PFSK-1 (cell line): Measurements from ENCODE around the gene EBNA1BP2.

Experiments used
- FOXP2 ChIP-seq: optimal IDR thresholded peaks from 2 replicates; pipeline ENCODE3; 2011; ENCODE audit warnings: borderline replicate concordance, control low read depth, inconsistent platforms; ENCODE audit not compliant: insufficient read depth; ENCODE audit errors: extremely low read length, extremely low read depth
- POLR2AphosphoS5 ChIP-seq: IDR thresholded peaks from 2 replicates; pipeline ENCODE4 v1.6.1; 2012; ENCODE audit warnings: low read depth, mild to moderate bottlenecking, control low read depth, low read length, moderate library complexity
- TF ChIP-seq, protein P1 (sequence below), 2 experiments: IDR thresholded peaks; 2 replicates each; pipeline versions ENCODE4 v1.6.1 to v1.8.0; 2011 to 2012; ENCODE audit warnings: low read depth in 2 of 2, low read length in 2 of 2, control low read depth in 1 of 2, inconsistent platforms in 1 of 2, mild to moderate bottlenecking in 1 of 2, moderate library complexity in 1 of 2; ENCODE audit not compliant: insufficient read depth in 1 of 2

DNA sequence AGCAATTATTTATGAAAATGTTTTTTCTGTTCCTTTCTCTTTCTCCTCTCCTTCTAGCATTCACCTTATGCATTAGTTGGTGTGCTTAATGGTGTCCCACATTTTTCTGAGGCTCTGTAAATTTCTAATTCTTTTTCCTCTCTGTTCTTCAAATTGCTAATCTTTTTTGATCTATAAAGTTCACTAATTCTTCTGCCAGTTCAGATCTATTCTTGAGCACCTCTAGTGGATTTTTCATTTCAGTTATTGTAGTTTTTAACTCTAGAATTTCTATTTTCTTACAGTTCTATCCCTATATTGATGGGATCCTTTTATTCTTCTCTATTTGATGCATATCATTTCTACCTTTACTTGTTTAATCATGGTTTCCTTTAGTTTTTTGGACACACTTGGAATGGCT lies 22.4 kb upstream of the EBNA1BP2 start:
- no peak for TF ChIP-seq POLR2AphosphoS5
- TF ChIP-seq, protein P1, sequence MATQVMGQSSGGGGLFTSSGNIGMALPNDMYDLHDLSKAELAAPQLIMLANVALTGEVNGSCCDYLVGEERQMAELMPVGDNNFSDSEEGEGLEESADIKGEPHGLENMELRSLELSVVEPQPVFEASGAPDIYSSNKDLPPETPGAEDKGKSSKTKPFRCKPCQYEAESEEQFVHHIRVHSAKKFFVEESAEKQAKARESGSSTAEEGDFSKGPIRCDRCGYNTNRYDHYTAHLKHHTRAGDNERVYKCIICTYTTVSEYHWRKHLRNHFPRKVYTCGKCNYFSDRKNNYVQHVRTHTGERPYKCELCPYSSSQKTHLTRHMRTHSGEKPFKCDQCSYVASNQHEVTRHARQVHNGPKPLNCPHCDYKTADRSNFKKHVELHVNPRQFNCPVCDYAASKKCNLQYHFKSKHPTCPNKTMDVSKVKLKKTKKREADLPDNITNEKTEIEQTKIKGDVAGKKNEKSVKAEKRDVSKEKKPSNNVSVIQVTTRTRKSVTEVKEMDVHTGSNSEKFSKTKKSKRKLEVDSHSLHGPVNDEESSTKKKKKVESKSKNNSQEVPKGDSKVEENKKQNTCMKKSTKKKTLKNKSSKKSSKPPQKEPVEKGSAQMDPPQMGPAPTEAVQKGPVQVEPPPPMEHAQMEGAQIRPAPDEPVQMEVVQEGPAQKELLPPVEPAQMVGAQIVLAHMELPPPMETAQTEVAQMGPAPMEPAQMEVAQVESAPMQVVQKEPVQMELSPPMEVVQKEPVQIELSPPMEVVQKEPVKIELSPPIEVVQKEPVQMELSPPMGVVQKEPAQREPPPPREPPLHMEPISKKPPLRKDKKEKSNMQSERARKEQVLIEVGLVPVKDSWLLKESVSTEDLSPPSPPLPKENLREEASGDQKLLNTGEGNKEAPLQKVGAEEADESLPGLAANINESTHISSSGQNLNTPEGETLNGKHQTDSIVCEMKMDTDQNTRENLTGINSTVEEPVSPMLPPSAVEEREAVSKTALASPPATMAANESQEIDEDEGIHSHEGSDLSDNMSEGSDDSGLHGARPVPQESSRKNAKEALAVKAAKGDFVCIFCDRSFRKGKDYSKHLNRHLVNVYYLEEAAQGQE (IDR thresholded peaks at IDR 0.05; ENCODE audit: insufficient read depth in 1 of 2, low read depth in 2 of 2, low read length in 2 of 2), result no peak
- TF ChIP-seq FOXP2, result no peak
